Measurements from ENCODE around the gene TMEM94. TPM values are rescaled to one million over a fixed set of nuclear protein-coding genes. Genes with fewer than 3 reads are reported as not detected.

The TMEM94 gene
- total and polyA plus RNA-seq, 2 of the 8 experiments (the other 6 are each of a cell fraction or from before 2014, with no cell fraction given), result 54.8 to 69.9 TPM

- WGBS, 2 experiments (ENCODE audit: extremely low coverage in 1 of 2, insufficient coverage in 1 of 2, insufficient read length in 1 of 2, insufficient replicate concordance in 2 of 2, low coverage in 1 of 2, low lambda C conversion rate in 2 of 2, missing lambda C conversion rate in 1 of 2), result 90% methylated on average over 14 of the region's 14 CpGs; no CpG with 5 or more reads in 1 of the 2 experiments
- POLR2A ChIA-PET (ENCODE audit: partially characterized antibody), result interaction anchor here (1.0 to 1.2 kb wide), 2 partner anchors 32 to 38 kb away, joined by 4 to 5 read pairs; partner anchors contain the start of genes LLGL2 and TMEM94
Measured at GRCh38 chr17:75494326-75494877, 38.0 kb downstream of the TMEM94 start.

More at GRCh38 chr17:75494326-75494877, 38.0 kb downstream of the TMEM94 start:
- H3K56ac ChIP-seq (replicated peaks; ENCODE audit: insufficient read length, low read depth, low read length), result no peak overlapping the region
- no peaks in the 10 kb centered on the region for H3K79me2 ChIP-seq (ENCODE audit: control insufficient read depth in 1 of 2, insufficient read depth in 2 of 2, low read length in 2 of 2)
- H2BK120ac ChIP-seq (replicated peaks; ENCODE audit: low read depth, low read length), result no peak overlapping the region
- H4K8ac ChIP-seq (ENCODE audit: extremely low read depth, insufficient read depth, low read length), result no peak overlapping the region
- no peak overlapping the region for H3K18ac ChIP-seq (ENCODE audit: extremely low read depth, low read length)
- H3K9ac ChIP-seq (replicated peaks in 1 of 4; ENCODE audit: extremely low read depth in 1 of 4, low read depth in 3 of 4, low read length in 3 of 4), result no peak overlapping the region
- H3K23ac ChIP-seq (ENCODE audit: insufficient read length), result no peak overlapping the region
- H3K4ac ChIP-seq (replicated peaks; ENCODE audit: insufficient read length, low read depth, low read length), result no peak overlapping the region
- no peaks in the 10 kb centered on the region; a peak in 1 of 7 replicates for H3K4me1 ChIP-seq (replicated peaks in 1 of 4; ENCODE audit: control insufficient read depth in 3 of 4, insufficient read depth in 4 of 4, low read length in 3 of 4)
- H3K79me1 ChIP-seq (ENCODE audit: low read depth, low read length), result no peaks in the 10 kb centered on the region; the same call in 1 of the 2 replicates
- H2BK15ac ChIP-seq (ENCODE audit: low read length), result no peak overlapping the region
- no peak overlapping the region for H2BK5ac ChIP-seq (ENCODE audit: low read depth, low read length)
- H2AFZ ChIP-seq (ENCODE audit: low read length), result no peak overlapping the region
- H3K4me2 ChIP-seq (ENCODE audit: insufficient read depth in 1 of 2, low read depth in 2 of 2, low read length in 2 of 2), result no peak overlapping the region
- FAIRE-seq (no peak), DNase-seq (ENCODE audit: low read depth in 1 of 2, low spot score in 2 of 2) (no peak)
- no peak overlapping the region for H2BK12ac ChIP-seq (ENCODE audit: low read depth, low read length)
- H4K91ac ChIP-seq (replicated peaks; ENCODE audit: insufficient read length, low read length), result peak overlapping the region; percentile 65
- peaks cover 0 to 12% of the 10 kb centered on the region in 2 experiments for H4K20me1 ChIP-seq (replicated peaks in 1 of 2; ENCODE audit: control insufficient read depth in 1 of 2, insufficient read depth in 2 of 2, low read length in 2 of 2)
- H2BK20ac ChIP-seq (ENCODE audit: low read length), result no peak overlapping the region
- H3K23me2 ChIP-seq (ENCODE audit: low read depth, low read length), result no peaks in the 10 kb centered on the region
- H2AK5ac ChIP-seq (ENCODE audit: low read depth, low read length), result no peak overlapping the region
- no peak overlapping the region for H3K14ac ChIP-seq (ENCODE audit: insufficient read length)
- no peaks in the 10 kb centered on the region for H3K27me3 ChIP-seq (replicated peaks in 1 of 4; ENCODE audit: control insufficient read depth in 3 of 4, extremely low read depth in 1 of 4, insufficient read depth in 3 of 4, low read length in 3 of 4)
- H3K36me3 ChIP-seq (ENCODE audit: control insufficient read depth in 2 of 4, insufficient read depth in 4 of 4, low read length in 3 of 4), result peaks cover 0 to 8% (median 6%) of the 10 kb centered on the region in 4 experiments; a peak in 3 of 8 replicates
- no peak overlapping the region for H3K27ac ChIP-seq (ENCODE audit: low read depth, low read length)
- no peak overlapping the region for H4K5ac ChIP-seq (ENCODE audit: insufficient read length, low read depth, low read length)
- TF ChIP-seq KDM1A (IDR thresholded peaks at IDR 0.05; ENCODE audit: borderline replicate concordance, low read length) (no peak), BRCA1 (IDR thresholded peaks at IDR 0.05; ENCODE audit: low read depth, low read length) (no peak), USF2 (IDR thresholded peaks at IDR 0.05; ENCODE audit: low read length) (no peak), NANOG (IDR thresholded peaks at IDR 0.05; ENCODE audit: insufficient read depth, low read depth, low read length, poor library complexity, severe bottlenecking) (no peak), HDAC2 (IDR thresholded peaks at IDR 0.05; ENCODE audit: borderline replicate concordance in 1 of 2, low read depth in 2 of 2, low read length in 2 of 2) (no peak), JUN (IDR thresholded peaks at IDR 0.05; ENCODE audit: low read depth, low read length) (no peak)
- CTCF ChIA-PET (ENCODE audit: partially characterized antibody), result interaction anchor here (1.0 to 7.3 kb wide), 4 partner anchors 11 to 139 kb away, joined by 4 to 39 read pairs (median 6); partner anchors contain the start of gene SMIM5
- H3K4me3 ChIP-seq (ENCODE audit: extremely low read depth in 1 of 4, insufficient read depth in 2 of 4, low read depth in 3 of 4, low read length in 4 of 4), result no peak overlapping the region
- no peaks in the 10 kb centered on the region for H3K9me3 ChIP-seq (ENCODE audit: insufficient read depth in 2 of 2, low read depth in 1 of 2, low read length in 1 of 2)

Measured in H1 (cell line).